ENCODE data around the gene KCTD13.

KCTD13 gene

GRCh38 chr16:29925781-29926710, at the start of gene KCTD13:
Gene KCTD13, minus strand, starts transcription at chr16:29926226. Its CDS starts 193 bp downstream, at chr16:29926033.
- Histone ChIP-seq H3K4me3 (ENCODE audit: low read depth in 1 of 5, low read length in 5 of 5) (peak within 1 kb of the TSS; percentile 84 to 96 (median 90)), H3K9ac (ENCODE audit: low read length in 5 of 5) (peak within 1 kb of the TSS; percentile 77 to 94 (median 82)), H3K27me3 (ENCODE audit: control insufficient read depth in 5 of 5, insufficient read depth in 4 of 5, low read length in 5 of 5) (no peaks in the 10 kb centered on the region), H3K4me1 (ENCODE audit: control insufficient read depth in 5 of 5, insufficient read depth in 5 of 5, low read length in 5 of 5) (peaks cover 11 to 22% (median 19%) of the 10 kb centered on the region in 5 donors), H3K36me3 (ENCODE audit: control insufficient read depth in 5 of 5, insufficient read depth in 5 of 5, low read length in 5 of 5) (peaks cover under 1 to 19% (median 9%) of the 10 kb centered on the region in 5 donors), H3K27ac (ENCODE audit: low read depth, low read length) (peak within 1 kb of the TSS; percentile 81), H3K9me3 (ENCODE audit: control insufficient read depth in 5 of 5, low read length in 5 of 5) (no peaks in the 10 kb centered on the region)

GRCh38 chr16:29975134-29975538, 49.1 kb upstream of the KCTD13 start:
- Histone ChIP-seq H3K36me3 (ENCODE audit: control insufficient read depth in 5 of 5, insufficient read depth in 5 of 5, low read length in 5 of 5) (peaks cover 5 to 37% (median 28%) of the 10 kb centered on the region in 5 donors), H3K27ac (ENCODE audit: low read depth, low read length) (peak overlapping the region; percentile 69)

GRCh38 chr16:29974291-29975133, 48.5 kb upstream of the KCTD13 start:
- Histone ChIP-seq H3K27ac (ENCODE audit: low read depth, low read length) (peak overlapping the region; percentile 69), H3K9ac (ENCODE audit: low read length in 5 of 5) (peak overlapping the region; percentile 81 to 93 (median 87)), H3K27me3 (ENCODE audit: control insufficient read depth in 5 of 5, insufficient read depth in 4 of 5, low read length in 5 of 5) (no peaks in the 10 kb centered on the region), H3K4me3 (ENCODE audit: low read depth in 1 of 5, low read length in 5 of 5) (peak overlapping the region; percentile 86 to 98 (median 90)), H3K9me3 (ENCODE audit: control insufficient read depth in 5 of 5, low read length in 5 of 5) (no peaks in the 10 kb centered on the region), H3K4me1 (ENCODE audit: control insufficient read depth in 5 of 5, insufficient read depth in 5 of 5, low read length in 5 of 5) (peaks cover 12 to 62% (median 39%) of the 10 kb centered on the region in 5 donors), H3K36me3 (ENCODE audit: control insufficient read depth in 5 of 5, insufficient read depth in 5 of 5, low read length in 5 of 5) (peaks cover 0 to 37% (median 25%) of the 10 kb centered on the region in 5 donors)

More at GRCh38 chr16:29975134-29975538, 49.1 kb upstream of the KCTD13 start:
- H3K9me3 ChIP-seq (ENCODE audit: control insufficient read depth in 5 of 5, low read length in 5 of 5): no peaks in the 10 kb centered on the region
- peak overlapping the region; percentile 86 to 98 (median 90) for H3K4me3 ChIP-seq (ENCODE audit: low read depth in 1 of 5, low read length in 5 of 5)
- peaks cover 14 to 69% (median 39%) of the 10 kb centered on the region in 5 donors for H3K4me1 ChIP-seq (ENCODE audit: control insufficient read depth in 5 of 5, insufficient read depth in 5 of 5, low read length in 5 of 5)
- peak overlapping the region; percentile 81 to 93 (median 87) for H3K9ac ChIP-seq (ENCODE audit: low read length in 5 of 5)
- no peaks in the 10 kb centered on the region for H3K27me3 ChIP-seq (ENCODE audit: control insufficient read depth in 5 of 5, insufficient read depth in 4 of 5, low read length in 5 of 5)

GRCh38 chr16:29973384-29974246, 47.6 kb upstream of the KCTD13 start, which contains the start of gene TAOK2:
Gene TAOK2, plus strand, starts transcription at chr16:29973868. Its CDS starts 3,905 bp downstream, at chr16:29977773.
- Histone ChIP-seq H3K9ac (ENCODE audit: low read length in 5 of 5) (peak within 1 kb of the TSS; percentile 81 to 93 (median 87)), H3K27me3 (ENCODE audit: control insufficient read depth in 5 of 5, insufficient read depth in 4 of 5, low read length in 5 of 5) (no peaks in the 10 kb centered on the region), H3K4me1 (ENCODE audit: control insufficient read depth in 5 of 5, insufficient read depth in 5 of 5, low read length in 5 of 5) (peaks cover 12 to 53% (median 39%) of the 10 kb centered on the region in 5 donors), H3K36me3 (ENCODE audit: control insufficient read depth in 5 of 5, insufficient read depth in 5 of 5, low read length in 5 of 5) (peaks cover under 1 to 36% (median 22%) of the 10 kb centered on the region in 5 donors), H3K9me3 (ENCODE audit: control insufficient read depth in 5 of 5, low read length in 5 of 5) (no peaks in the 10 kb centered on the region), H3K27ac (ENCODE audit: low read depth, low read length) (peak within 1 kb of the TSS; percentile 69), H3K4me3 (ENCODE audit: low read depth in 1 of 5, low read length in 5 of 5) (peak within 1 kb of the TSS; percentile 86 to 98 (median 90))

- H3K4me3 ChIP-seq (ENCODE audit: low read depth in 1 of 5, low read length in 5 of 5): peak overlapping the region in 2 of 5 donors; percentile 13 to 14
- H3K9ac ChIP-seq (ENCODE audit: low read length in 5 of 5): no peak overlapping the region
- peaks cover 12 to 47% (median 39%) of the 10 kb centered on the region in 5 donors for H3K4me1 ChIP-seq (ENCODE audit: control insufficient read depth in 5 of 5, insufficient read depth in 5 of 5, low read length in 5 of 5)
- no peaks in the 10 kb centered on the region for H3K27me3 ChIP-seq (ENCODE audit: control insufficient read depth in 5 of 5, insufficient read depth in 4 of 5, low read length in 5 of 5)
- peak overlapping the region; percentile 16 for H3K27ac ChIP-seq (ENCODE audit: low read depth, low read length)
- H3K9me3 ChIP-seq (ENCODE audit: control insufficient read depth in 5 of 5, low read length in 5 of 5): no peaks in the 10 kb centered on the region
- peaks cover 6 to 36% (median 22%) of the 10 kb centered on the region in 5 donors for H3K36me3 ChIP-seq (ENCODE audit: control insufficient read depth in 5 of 5, insufficient read depth in 5 of 5, low read length in 5 of 5)
Observed at GRCh38 chr16:29972992-29973383, 47.0 kb upstream of the KCTD13 start.

GRCh38 chr16:29972500-29972899, 46.5 kb upstream of the KCTD13 start:
- Histone ChIP-seq H3K27me3 (ENCODE audit: control insufficient read depth in 5 of 5, insufficient read depth in 4 of 5, low read length in 5 of 5) (no peaks in the 10 kb centered on the region), H3K36me3 (ENCODE audit: control insufficient read depth in 5 of 5, insufficient read depth in 5 of 5, low read length in 5 of 5) (peaks cover 6 to 34% (median 21%) of the 10 kb centered on the region in 5 donors), H3K27ac (ENCODE audit: low read depth, low read length) (peak overlapping the region; percentile 16), H3K4me1 (ENCODE audit: control insufficient read depth in 5 of 5, insufficient read depth in 5 of 5, low read length in 5 of 5) (peaks cover 12 to 42% (median 37%) of the 10 kb centered on the region in 5 donors), H3K4me3 (ENCODE audit: low read depth in 1 of 5, low read length in 5 of 5) (no peak overlapping the region), H3K9me3 (ENCODE audit: control insufficient read depth in 5 of 5, low read length in 5 of 5) (no peaks in the 10 kb centered on the region), H3K9ac (ENCODE audit: low read length in 5 of 5) (no peak overlapping the region)

- no peak overlapping the region for H3K9ac ChIP-seq (ENCODE audit: low read length in 5 of 5)
- no peak overlapping the region for H3K4me3 ChIP-seq (ENCODE audit: low read depth in 1 of 5, low read length in 5 of 5)
- no peaks in the 10 kb centered on the region for H3K9me3 ChIP-seq (ENCODE audit: control insufficient read depth in 5 of 5, low read length in 5 of 5)
- H3K27ac ChIP-seq (ENCODE audit: low read depth, low read length): no peak overlapping the region
- peaks cover 6 to 32% (median 21%) of the 10 kb centered on the region in 5 donors for H3K36me3 ChIP-seq (ENCODE audit: control insufficient read depth in 5 of 5, insufficient read depth in 5 of 5, low read length in 5 of 5)
- peaks cover 12 to 30% (median 27%) of the 10 kb centered on the region in 5 donors for H3K4me1 ChIP-seq (ENCODE audit: control insufficient read depth in 5 of 5, insufficient read depth in 5 of 5, low read length in 5 of 5)
- H3K27me3 ChIP-seq (ENCODE audit: control insufficient read depth in 5 of 5, insufficient read depth in 4 of 5, low read length in 5 of 5): no peaks in the 10 kb centered on the region
Observed at GRCh38 chr16:29971304-29971703, 45.3 kb upstream of the KCTD13 start.

- no peak overlapping the region for H3K9ac ChIP-seq (ENCODE audit: low read length in 5 of 5)
- no peak overlapping the region for H3K27ac ChIP-seq (ENCODE audit: low read depth, low read length)
- H3K27me3 ChIP-seq (ENCODE audit: control insufficient read depth in 5 of 5, insufficient read depth in 4 of 5, low read length in 5 of 5): no peaks in the 10 kb centered on the region
- H3K4me3 ChIP-seq (ENCODE audit: low read depth in 1 of 5, low read length in 5 of 5): no peak overlapping the region
- peaks cover 0 to 11% (median 8%) of the 10 kb centered on the region in 5 donors for H3K4me1 ChIP-seq (ENCODE audit: control insufficient read depth in 5 of 5, insufficient read depth in 5 of 5, low read length in 5 of 5)
- no peaks in the 10 kb centered on the region for H3K9me3 ChIP-seq (ENCODE audit: control insufficient read depth in 5 of 5, low read length in 5 of 5)
- H3K36me3 ChIP-seq (ENCODE audit: control insufficient read depth in 5 of 5, insufficient read depth in 5 of 5, low read length in 5 of 5): peaks cover 6 to 32% (median 21%) of the 10 kb centered on the region in 5 donors
Observed at GRCh38 chr16:29968205-29968604, 42.2 kb upstream of the KCTD13 start.

Data from subcutaneous abdominal adipose tissue (tissue), 5 donors.